Mesendoderm (in vitro differentiated cells): ENCODE measurements around the gene ZCCHC2.

Experiments used
- DNase-seq: peaks from one replicate; pipeline ENCODE4 v3.0.0; 2013
- H2AK5ac ChIP-seq: 2 replicates; pipeline ENCODE4 v1.6.1; 2013; ENCODE audit warnings: low read length, inconsistent platforms
- H2BK120ac ChIP-seq: 2 replicates; pipeline ENCODE4 v1.6.1; 2013; ENCODE audit warnings: low read depth, mild to moderate bottlenecking, low read length, moderate library complexity, mixed read lengths
- H2BK15ac ChIP-seq: replicated peaks from 2 replicates; pipeline ENCODE4 v1.6.1; 2013; ENCODE audit warnings: low read depth, mild to moderate bottlenecking, moderate library complexity
- H2BK5ac ChIP-seq: 2 replicates; pipeline ENCODE4 v1.6.1; 2013; ENCODE audit warnings: low read length, inconsistent platforms
- H3K18ac ChIP-seq: 2 replicates; pipeline ENCODE4 v1.6.1; 2013; ENCODE audit warnings: mild to moderate bottlenecking, low read length, mixed read lengths
- H3K23ac ChIP-seq: one replicate; pipeline ENCODE4 v1.6.1; 2013; ENCODE audit warnings: low read length
- H3K27ac ChIP-seq: 2 replicates; pipeline ENCODE4 v1.5.1; 2013; ENCODE audit warnings: low read depth, mild to moderate bottlenecking, inconsistent platforms, low read length, moderate library complexity
- H3K27me3 ChIP-seq: 2 replicates; pipeline ENCODE4 v1.6.1; 2013; ENCODE audit warnings: low read length, control low read depth, mild to moderate bottlenecking, inconsistent platforms; ENCODE audit not compliant: insufficient read depth, poor library complexity
- H3K36me3 ChIP-seq: 2 replicates; pipeline ENCODE4 v1.6.1; 2013; ENCODE audit warnings: low read length, inconsistent platforms; ENCODE audit not compliant: control insufficient read depth, insufficient read depth
- H3K4ac ChIP-seq: one replicate; pipeline ENCODE4 v1.6.1; 2013; ENCODE audit warnings: low read depth, mild to moderate bottlenecking, low read length, moderate library complexity
- H3K4me1 ChIP-seq: 2 replicates; pipeline ENCODE4 v1.6.1; 2013; ENCODE audit warnings: low read depth, low read length, inconsistent platforms; ENCODE audit not compliant: control insufficient read depth
- H3K4me2 ChIP-seq: 2 replicates; pipeline ENCODE4 v1.6.1; 2013; ENCODE audit warnings: low read length
- H3K4me3 ChIP-seq: 2 replicates; pipeline ENCODE4 v1.5.1; 2013; ENCODE audit warnings: mild to moderate bottlenecking, low read length
- H3K56ac ChIP-seq: one replicate; pipeline ENCODE4 v1.6.1; 2013; ENCODE audit warnings: low read length
- H3K79me1 ChIP-seq: 2 replicates; pipeline ENCODE4 v1.6.1; 2013; ENCODE audit warnings: low read length, inconsistent platforms
- H3K79me2 ChIP-seq: 2 replicates; pipeline ENCODE4 v1.6.1; 2013; ENCODE audit warnings: mild to moderate bottlenecking, low read length; ENCODE audit not compliant: control insufficient read depth, insufficient read depth
- H3K9ac ChIP-seq: 2 replicates; pipeline ENCODE4 v1.6.1; 2013; ENCODE audit warnings: low read length, inconsistent platforms
- H4K5ac ChIP-seq: one replicate; pipeline ENCODE4 v1.6.1; 2013; ENCODE audit warnings: low read length
- H4K8ac ChIP-seq: one replicate; pipeline ENCODE4 v1.6.1; 2013; ENCODE audit warnings: low read depth, mild to moderate bottlenecking, control low read depth, low read length, moderate library complexity
- WGBS: extraction: QIAGEN DNeasy Blood & Tissue Kit; methylation state at CpG from one replicate; pipeline ENCODE4 v1.1.7; 2013; ENCODE audit warnings: low lambda C conversion rate, missing lambda C conversion rate; ENCODE audit not compliant: insufficient coverage; ENCODE audit errors: extremely low coverage; 5-methylcytosine and 5-hydroxymethylcytosine counted together

The ZCCHC2 gene

GRCh38 chr18:62572456-62572855, 49.6 kb downstream of the ZCCHC2 start:
- Histone ChIP-seq H4K5ac (no peak overlapping the region), H3K79me1 (no peaks in the 10 kb centered on the region), H3K23ac (no peak overlapping the region), H3K56ac (no peak overlapping the region), H2BK15ac (no peak overlapping the region), H3K27me3 (no peaks in the 10 kb centered on the region), H3K79me2 (no peaks in the 10 kb centered on the region), H3K27ac (no peak overlapping the region), H2AK5ac (no peak overlapping the region), H3K9ac (no peak overlapping the region), H3K18ac (no peak overlapping the region), H4K8ac (no peak overlapping the region), H3K4me2 (no peak overlapping the region), H2BK120ac (no peak overlapping the region), H2BK5ac (no peak overlapping the region), H3K36me3 (no peaks in the 10 kb centered on the region), H3K4ac (no peak overlapping the region), H3K4me1 (no peaks in the 10 kb centered on the region), H3K4me3 (no peak overlapping the region)
- WGBS: no CpG with 5 or more reads among the region's 3 CpGs
- DNase-seq: no peak

GRCh38 chr18:62574776-62575175, 52.0 kb downstream of the ZCCHC2 start:
- H3K79me2 ChIP-seq: no peaks in the 10 kb centered on the region
- H4K5ac ChIP-seq: no peak overlapping the region
- no peak for DNase-seq
- no peaks in the 10 kb centered on the region for H3K79me1 ChIP-seq
- H3K23ac ChIP-seq: no peak overlapping the region
- H3K36me3 ChIP-seq: peaks cover 1% of the 10 kb centered on the region
- H3K9ac ChIP-seq: no peak overlapping the region
- WGBS: no CpG with 5 or more reads among the region's 11 CpGs
- H3K56ac ChIP-seq: no peak overlapping the region
- H3K27me3 ChIP-seq: no peaks in the 10 kb centered on the region
- no peak overlapping the region for H4K8ac ChIP-seq
- no peak overlapping the region for H2AK5ac ChIP-seq
- no peaks in the 10 kb centered on the region for H3K4me1 ChIP-seq
- no peak overlapping the region for H2BK15ac ChIP-seq
- no peak overlapping the region for H3K4me2 ChIP-seq
- H2BK120ac ChIP-seq: no peak overlapping the region
- H3K4ac ChIP-seq: no peak overlapping the region
- H3K4me3 ChIP-seq: no peak overlapping the region
- H3K18ac ChIP-seq: no peak overlapping the region
- no peak overlapping the region for H3K27ac ChIP-seq
- H2BK5ac ChIP-seq: no peak overlapping the region

- H3K79me1 ChIP-seq: no peaks in the 10 kb centered on the region
- H3K4me1 ChIP-seq: no peaks in the 10 kb centered on the region
- peaks cover 1% of the 10 kb centered on the region for H3K36me3 ChIP-seq
- no peak overlapping the region for H3K27ac ChIP-seq
- no peaks in the 10 kb centered on the region for H3K79me2 ChIP-seq
- H4K8ac ChIP-seq: no peak overlapping the region
- H3K9ac ChIP-seq: no peak overlapping the region
- no peaks in the 10 kb centered on the region for H3K27me3 ChIP-seq
- no CpG with 5 or more reads among the region's 9 CpGs for WGBS
- no peak overlapping the region for H2BK120ac ChIP-seq
- no peak overlapping the region for H4K5ac ChIP-seq
- H3K4me3 ChIP-seq: no peak overlapping the region
- H3K4me2 ChIP-seq: no peak overlapping the region
- no peak overlapping the region for H3K56ac ChIP-seq
- no peak overlapping the region for H2BK5ac ChIP-seq
- no peak overlapping the region for H3K18ac ChIP-seq
- H2AK5ac ChIP-seq: no peak overlapping the region
- H3K4ac ChIP-seq: no peak overlapping the region
- no peak for DNase-seq
- no peak overlapping the region for H3K23ac ChIP-seq
- H2BK15ac ChIP-seq: no peak overlapping the region
These were observed 53.4 kb downstream of the ZCCHC2 start for GRCh38 chr18:62576271-62576670.

GRCh38 chr18:62576845-62577512, 54.2 kb downstream of the ZCCHC2 start:
- Histone ChIP-seq H2BK5ac (no peak overlapping the region), H3K4me3 (no peak overlapping the region), H3K23ac (no peak overlapping the region), H2BK15ac (no peak overlapping the region), H3K4me1 (no peaks in the 10 kb centered on the region), H2AK5ac (no peak overlapping the region), H3K18ac (no peak overlapping the region), H3K27ac (no peak overlapping the region), H3K27me3 (no peaks in the 10 kb centered on the region), H2BK120ac (no peak overlapping the region), H4K5ac (no peak overlapping the region), H3K79me2 (no peaks in the 10 kb centered on the region), H3K36me3 (peaks cover 1% of the 10 kb centered on the region), H4K8ac (no peak overlapping the region), H3K4ac (no peak overlapping the region), H3K79me1 (no peaks in the 10 kb centered on the region), H3K9ac (no peak overlapping the region), H3K4me2 (no peak overlapping the region), H3K56ac (no peak overlapping the region)
- WGBS: no CpG with 5 or more reads among the region's 9 CpGs
- DNase-seq: no peak

- H3K79me1 ChIP-seq: no peaks in the 10 kb centered on the region
- H3K9ac ChIP-seq: no peak overlapping the region
- H3K27ac ChIP-seq: no peak overlapping the region
- no peak overlapping the region for H2BK5ac ChIP-seq
- H3K23ac ChIP-seq: no peak overlapping the region
- H3K4me2 ChIP-seq: no peak overlapping the region
- no peak overlapping the region for H3K18ac ChIP-seq
- no peak overlapping the region for H4K5ac ChIP-seq
- H3K4ac ChIP-seq: no peak overlapping the region
- WGBS: no CpG with 5 or more reads among the region's 2 CpGs
- no peak overlapping the region for H3K4me3 ChIP-seq
- DNase-seq: no peak
- H4K8ac ChIP-seq: no peak overlapping the region
- H2BK120ac ChIP-seq: no peak overlapping the region
- peaks cover 1% of the 10 kb centered on the region for H3K36me3 ChIP-seq
- H3K4me1 ChIP-seq: no peaks in the 10 kb centered on the region
- H2BK15ac ChIP-seq: no peak overlapping the region
- H3K56ac ChIP-seq: no peak overlapping the region
- H2AK5ac ChIP-seq: no peak overlapping the region
- H3K27me3 ChIP-seq: no peaks in the 10 kb centered on the region
- H3K79me2 ChIP-seq: no peaks in the 10 kb centered on the region
These were observed 54.9 kb downstream of the ZCCHC2 start for GRCh38 chr18:62577765-62578164.

- Histone ChIP-seq H3K9ac (no peak overlapping the region), H3K18ac (no peak overlapping the region), H2BK5ac (no peak overlapping the region), H3K79me2 (no peaks in the 10 kb centered on the region), H3K56ac (no peak overlapping the region), H3K4me2 (no peak overlapping the region), H3K4me3 (no peak overlapping the region), H3K23ac (no peak overlapping the region), H3K4me1 (no peaks in the 10 kb centered on the region), H3K27ac (no peak overlapping the region), H4K5ac (no peak overlapping the region), H3K36me3 (peaks cover 1% of the 10 kb centered on the region), H2BK15ac (no peak overlapping the region), H3K79me1 (no peaks in the 10 kb centered on the region), H2AK5ac (no peak overlapping the region), H3K27me3 (no peaks in the 10 kb centered on the region), H3K4ac (no peak overlapping the region), H4K8ac (no peak overlapping the region), H2BK120ac (no peak overlapping the region)
- DNase-seq: no peak
- WGBS: no CpG with 5 or more reads among the region's 13 CpGs
These were observed 56.2 kb downstream of the ZCCHC2 start for GRCh38 chr18:62578980-62579511.
